ENCODE data around the gene MPRIP.
A peak's percentile ranks its signal among the peaks of the same experiment; 100 is the strongest.

The MPRIP gene

DNA sequence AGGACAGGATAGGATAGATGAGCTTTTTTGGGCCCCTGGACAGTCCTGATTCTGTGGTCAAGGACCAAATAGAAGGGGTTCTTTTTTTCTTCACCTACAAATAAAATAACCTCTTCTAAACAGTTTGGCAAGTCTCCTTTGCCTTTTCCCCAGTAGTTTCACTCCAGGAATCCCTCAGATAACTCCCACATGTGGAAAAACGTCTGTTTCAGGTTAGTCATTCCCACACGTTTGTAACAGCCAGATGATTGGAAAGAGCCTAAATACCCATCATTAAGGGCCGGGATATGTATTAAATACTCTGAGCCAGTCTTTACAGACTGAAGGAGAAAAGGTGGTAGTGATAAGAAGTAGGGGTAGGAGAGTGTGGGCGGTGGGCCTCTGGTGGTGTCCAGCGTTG, 105.6 kb downstream of the MPRIP start:
- no peak for DNase-seq (ENCODE audit: low spot score)
- TF ChIP-seq, protein P1, sequence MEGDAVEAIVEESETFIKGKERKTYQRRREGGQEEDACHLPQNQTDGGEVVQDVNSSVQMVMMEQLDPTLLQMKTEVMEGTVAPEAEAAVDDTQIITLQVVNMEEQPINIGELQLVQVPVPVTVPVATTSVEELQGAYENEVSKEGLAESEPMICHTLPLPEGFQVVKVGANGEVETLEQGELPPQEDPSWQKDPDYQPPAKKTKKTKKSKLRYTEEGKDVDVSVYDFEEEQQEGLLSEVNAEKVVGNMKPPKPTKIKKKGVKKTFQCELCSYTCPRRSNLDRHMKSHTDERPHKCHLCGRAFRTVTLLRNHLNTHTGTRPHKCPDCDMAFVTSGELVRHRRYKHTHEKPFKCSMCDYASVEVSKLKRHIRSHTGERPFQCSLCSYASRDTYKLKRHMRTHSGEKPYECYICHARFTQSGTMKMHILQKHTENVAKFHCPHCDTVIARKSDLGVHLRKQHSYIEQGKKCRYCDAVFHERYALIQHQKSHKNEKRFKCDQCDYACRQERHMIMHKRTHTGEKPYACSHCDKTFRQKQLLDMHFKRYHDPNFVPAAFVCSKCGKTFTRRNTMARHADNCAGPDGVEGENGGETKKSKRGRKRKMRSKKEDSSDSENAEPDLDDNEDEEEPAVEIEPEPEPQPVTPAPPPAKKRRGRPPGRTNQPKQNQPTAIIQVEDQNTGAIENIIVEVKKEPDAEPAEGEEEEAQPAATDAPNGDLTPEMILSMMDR (conservative IDR thresholded peaks at IDR 0.05; ENCODE audit: low read depth) = no peak
- ChIA-PET CTCF (no interaction called here), POLR2A (ENCODE audit: low non-redundant PET) (no interaction called here)
- H3K27ac ChIP-seq = no peak overlapping the region

DNA sequence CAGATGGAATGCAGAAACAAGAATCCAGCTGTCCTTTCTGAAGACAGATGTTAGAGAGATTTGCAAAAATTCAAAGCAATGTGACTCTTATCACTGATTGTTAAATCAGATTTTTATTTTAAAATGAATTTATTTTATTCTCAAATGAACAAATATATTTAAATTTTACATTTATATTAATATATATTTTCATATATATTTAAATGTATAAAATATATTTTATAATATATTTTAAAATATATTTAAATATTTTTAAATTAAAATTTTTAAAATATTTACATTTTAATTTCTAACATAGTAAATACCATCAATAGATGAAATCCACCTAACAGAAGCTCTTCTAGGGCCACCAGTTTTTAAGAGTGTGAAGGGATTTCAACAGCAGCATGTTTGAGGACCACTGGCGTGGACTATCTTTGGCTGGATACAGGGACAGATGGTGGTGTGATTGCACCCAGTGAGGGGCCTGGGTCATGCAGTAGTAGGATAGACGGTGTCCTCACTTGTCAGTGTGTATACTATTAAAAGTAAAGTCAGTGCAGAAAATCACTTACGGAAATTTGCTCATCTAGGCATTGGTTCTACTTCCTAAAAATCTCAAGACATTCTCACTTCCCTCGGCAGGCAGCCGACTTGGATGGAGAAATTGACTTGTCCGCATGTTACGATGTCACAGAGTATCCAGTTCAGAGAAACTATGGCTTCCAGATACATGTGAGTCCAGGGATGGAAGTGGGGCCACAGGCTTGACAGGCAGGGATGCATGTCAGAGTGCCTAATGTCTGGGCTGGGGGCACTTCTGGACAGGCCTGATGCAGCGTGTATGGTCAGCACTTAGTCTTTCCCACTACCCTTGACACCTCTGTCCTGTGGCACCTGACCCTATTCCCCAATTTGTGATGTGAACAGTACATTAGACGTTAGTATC, 107.5 kb downstream of the MPRIP start:
- DNase-seq (ENCODE audit: low spot score) = no peak
- TF ChIP-seq, protein P1 (conservative IDR thresholded peaks at IDR 0.05; ENCODE audit: low read depth) = no peak
- ChIA-PET CTCF (interaction anchor here (0.5 to 0.6 kb wide), 2 partner anchors 21 to 122 kb away, joined by 3 to 4 read pairs; no protein-coding TSS in a partner anchor), POLR2A (ENCODE audit: low non-redundant PET) (no interaction called here)
- H3K27ac ChIP-seq = peak overlapping the region; percentile 92

DNA sequence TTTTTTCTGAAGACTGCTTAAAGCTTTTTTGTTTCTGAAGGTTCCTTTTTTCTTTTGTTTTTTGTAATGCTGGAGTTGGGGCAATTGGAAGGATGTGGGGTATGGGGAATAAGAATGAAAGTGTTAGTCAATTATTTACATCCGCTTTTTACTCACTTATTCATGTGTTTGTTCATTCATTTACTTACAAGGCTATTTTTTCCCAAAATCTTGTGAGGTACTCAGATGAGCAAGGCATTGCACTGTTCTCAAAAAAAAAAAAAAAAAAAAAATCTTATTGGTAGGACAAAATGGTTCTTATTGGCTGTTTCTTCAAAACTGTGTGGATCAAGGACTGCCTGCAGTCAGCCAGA, 108.2 kb downstream of the MPRIP start:
- peak overlapping the region; percentile 92 for H3K27ac ChIP-seq
- TF ChIP-seq, protein P1 (conservative IDR thresholded peaks at IDR 0.05; ENCODE audit: low read depth) = no peak
- ChIA-PET CTCF (no interaction called here), POLR2A (ENCODE audit: low non-redundant PET) (no interaction called here)
- no peak for DNase-seq (ENCODE audit: low spot score)

DNA sequence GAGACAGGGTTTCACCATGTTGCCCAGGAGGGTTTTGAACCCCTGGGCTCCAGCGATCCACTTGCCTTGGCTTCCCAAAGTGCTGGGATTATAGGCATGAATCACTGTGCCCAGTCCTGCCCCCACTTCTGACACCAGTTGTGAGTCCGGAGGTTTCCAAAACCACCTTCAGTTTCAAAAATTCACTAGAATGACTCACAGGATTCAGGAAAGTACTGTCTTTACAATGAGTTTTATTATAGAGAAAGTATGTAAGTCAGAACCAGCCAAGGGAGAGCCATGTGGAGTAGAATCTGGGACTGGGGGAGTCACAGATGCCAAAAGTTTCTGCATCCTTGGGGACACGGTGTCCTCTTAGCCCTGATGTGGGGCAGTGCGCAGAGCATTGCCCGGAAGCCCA, 108.8 kb downstream of the MPRIP start:
- peak; percentile 68 for DNase-seq (ENCODE audit: low spot score)
- peak overlapping the region; percentile 92 for H3K27ac ChIP-seq
- ChIA-PET POLR2A (ENCODE audit: low non-redundant PET) (no interaction called here), CTCF (no interaction called here)
- TF ChIP-seq, protein P1 (conservative IDR thresholded peaks at IDR 0.05; ENCODE audit: low read depth) = no peak

DNA sequence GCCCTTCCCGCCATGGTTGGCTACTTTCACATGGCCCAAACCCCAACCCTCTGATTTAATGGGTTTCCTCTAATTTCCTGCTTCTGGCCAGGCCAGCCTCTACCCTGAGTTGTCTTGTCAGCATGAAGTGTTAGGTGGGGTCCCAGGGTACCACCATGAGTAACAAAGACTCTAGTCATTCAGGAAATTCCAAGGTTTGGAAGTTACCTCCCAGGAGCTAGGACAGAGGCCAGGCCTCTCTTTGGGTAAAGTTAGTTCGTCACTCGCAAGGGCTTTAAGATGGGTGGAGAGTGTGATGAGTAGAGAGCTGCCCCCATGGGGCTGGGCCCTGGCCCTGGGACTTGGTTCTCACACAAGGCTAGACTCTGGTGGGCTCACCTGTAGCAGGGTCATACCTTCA, 109.3 kb downstream of the MPRIP start:
- TF ChIP-seq, protein P1 (conservative IDR thresholded peaks at IDR 0.05; ENCODE audit: low read depth) = no peak
- ChIA-PET POLR2A (ENCODE audit: low non-redundant PET) (no interaction called here), CTCF (interaction anchor here (0.7 kb wide), 1 partner anchor 9 kb away, joined by 7 read pairs; no protein-coding TSS in a partner anchor)
- no peak for DNase-seq (ENCODE audit: low spot score)
- peak overlapping the region; percentile 92 for H3K27ac ChIP-seq

DNA sequence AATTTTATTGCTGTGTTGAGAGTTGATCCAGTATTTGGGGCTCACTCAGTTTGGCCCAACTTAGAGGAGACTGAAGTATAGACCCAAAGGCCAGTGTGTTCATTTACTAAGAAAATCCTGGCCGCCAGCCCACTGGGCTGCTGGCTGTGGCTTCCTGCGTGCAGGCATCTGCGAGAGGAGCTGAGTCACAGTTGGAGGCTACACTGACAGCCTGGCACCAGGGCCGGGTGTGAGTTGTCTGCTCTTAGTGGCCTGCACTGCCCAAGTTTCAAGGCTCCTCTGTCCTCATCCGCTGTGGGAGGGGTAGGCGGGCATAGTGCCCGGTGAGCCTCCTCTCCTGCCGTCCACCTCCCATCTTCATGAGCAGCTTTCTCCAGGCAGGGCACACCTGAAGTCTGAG, 109.7 kb downstream of the MPRIP start:
- TF ChIP-seq, protein P1 (conservative IDR thresholded peaks at IDR 0.05; ENCODE audit: low read depth) = no peak
- peak; percentile 77 for DNase-seq (ENCODE audit: low spot score)
- CTCF ChIA-PET = interaction anchor here (0.6 to 0.7 kb wide), 2 partner anchors 10 to 258 kb away, joined by 6 to 7 read pairs; no protein-coding TSS in a partner anchor
- H3K27ac ChIP-seq = peak overlapping the region; percentile 92
- POLR2A ChIA-PET (ENCODE audit: low non-redundant PET) = no interaction called here
